IMR-90 (cell line): Measurements from ENCODE around the gene MDP1. TPM values are rescaled to one million over a fixed set of nuclear protein-coding genes. Genes with fewer than 3 reads are reported as not detected.

Source experiments
- ATAC-seq: fragments of 200-7000 bp; cut with Tn5 transposase; 2 replicates; pipeline ENCODE4 v1.9.1; 2020; ENCODE audit warnings: low read depth, mild to moderate bottlenecking, moderate library complexity
- BruUV-seq: library from RNA; stranded (reverse); fragments of 400-500 nt; replicated peaks from 2 replicates; lab custom pipeline; 2021; lab: Mats Ljungman, UMichigan
- CTCF ChIA-PET: fragments of 300-600 bp; formaldehyde crosslinking; extraction: SDS; loops from one replicate; lab custom pipeline; 2021; ENCODE audit warnings: antibody characterized with exemption; lab: Yijun Ruan, JAX
- POLR2A ChIA-PET: fragments of 300-600 bp; sonication (Branson Sonifier 250); formaldehyde crosslinking; loops from one replicate; lab custom pipeline; 2022; ENCODE audit warnings: antibody characterized with exemption; ENCODE audit not compliant: unreplicated experiment; lab: Charles Lee
- DNase-seq: peaks from one replicate; pipeline ENCODE4 v3.0.0; 2013
- H2AFZ ChIP-seq: replicated peaks from 2 replicates; pipeline ENCODE3; 2013; ENCODE audit warnings: low read length, mild to moderate bottlenecking; ENCODE audit not compliant: poor library complexity
- H2AK5ac ChIP-seq: 2 replicates; pipeline ENCODE4 v1.6.1; 2013; ENCODE audit warnings: low read depth, low read length, inconsistent platforms
- H2AK9ac ChIP-seq: replicated peaks from 2 replicates; pipeline ENCODE3; 2013; ENCODE audit warnings: mild to moderate bottlenecking, low read depth, low read length, moderate library complexity; ENCODE audit not compliant: poor library complexity
- H2BK120ac ChIP-seq: 2 replicates; pipeline ENCODE4 v1.6.1; 2013; ENCODE audit warnings: low read depth, low read length, inconsistent platforms
- H2BK15ac ChIP-seq: 3 replicates; pipeline ENCODE4 v1.6.1; 2013; ENCODE audit warnings: low read depth, low read length, inconsistent platforms
- H2BK20ac ChIP-seq: 2 replicates; pipeline ENCODE4 v1.6.1; 2013; ENCODE audit warnings: low read depth, mild to moderate bottlenecking, inconsistent platforms, low read length, moderate library complexity
- H2BK5ac ChIP-seq: 2 replicates; pipeline ENCODE4 v1.6.1; 2013; ENCODE audit warnings: mild to moderate bottlenecking, low read depth, low read length, inconsistent platforms; ENCODE audit not compliant: poor library complexity, severe bottlenecking
- H3K14ac ChIP-seq: replicated peaks from 2 replicates; pipeline ENCODE4 v1.6.1; 2013; ENCODE audit warnings: low read depth, low read length, inconsistent platforms
- H3K18ac ChIP-seq: 2 replicates; pipeline ENCODE4 v1.6.1; 2013; ENCODE audit warnings: low read depth, low read length, control low read depth
- H3K23ac ChIP-seq: 2 replicates; pipeline ENCODE4 v1.6.1; 2013; ENCODE audit warnings: low read depth, low read length, inconsistent platforms
- H3K27ac ChIP-seq: 2 replicates; pipeline ENCODE4 v1.5.1; 2013; ENCODE audit warnings: mild to moderate bottlenecking, control low read depth, low read length; ENCODE audit not compliant: insufficient read depth
- H3K27me3 ChIP-seq: 2 replicates; pipeline ENCODE4 v1.6.1; 2013; ENCODE audit warnings: low read length; ENCODE audit not compliant: control insufficient read depth, insufficient read depth
- H3K36me3 ChIP-seq: 2 replicates; pipeline ENCODE4 v1.6.1; 2013; ENCODE audit warnings: low read length, mixed read lengths; ENCODE audit not compliant: control insufficient read depth, insufficient read depth
- H3K4ac ChIP-seq: 2 replicates; pipeline ENCODE4 v1.6.1; 2013; ENCODE audit warnings: low read depth, low read length, inconsistent platforms
- H3K4me1 ChIP-seq: 2 replicates; pipeline ENCODE4 v1.6.1; 2013; ENCODE audit warnings: low read length, mixed read lengths; ENCODE audit not compliant: control insufficient read depth, insufficient read depth
- H3K4me2 ChIP-seq: 2 replicates; pipeline ENCODE4 v1.6.1; 2013; ENCODE audit warnings: low read depth, mild to moderate bottlenecking, control low read depth, low read length, moderate library complexity
- H3K4me3 ChIP-seq: 2 replicates; pipeline ENCODE4 v1.5.1; 2013; ENCODE audit warnings: low read depth, mild to moderate bottlenecking, control low read depth, low read length, moderate library complexity; ENCODE audit not compliant: insufficient read depth
- H3K56ac ChIP-seq: 2 replicates; pipeline ENCODE4 v1.6.1; 2013; ENCODE audit warnings: low read length, inconsistent platforms; ENCODE audit not compliant: insufficient read depth; ENCODE audit errors: extremely low read depth
- H3K79me1 ChIP-seq, 2 experiments: 2 replicates each; pipeline ENCODE4 v1.6.1; 2013; ENCODE audit warnings: low read length in 2 of 2, inconsistent platforms in 1 of 2, low read depth in 1 of 2
- H3K9ac ChIP-seq: 2 replicates; pipeline ENCODE4 v1.6.1; 2013; ENCODE audit warnings: low read depth, low read length, control low read depth
- H3K9me1 ChIP-seq: 2 replicates; pipeline ENCODE4 v1.6.1; 2013; ENCODE audit warnings: low read length, inconsistent platforms; ENCODE audit not compliant: insufficient read depth
- H3K9me3 ChIP-seq: 2 replicates; pipeline ENCODE4 v1.6.1; 2013; ENCODE audit warnings: low read length; ENCODE audit not compliant: control insufficient read depth, insufficient read depth
- H4K20me1 ChIP-seq: 2 replicates; pipeline ENCODE4 v1.6.1; 2013; ENCODE audit warnings: low read length, inconsistent platforms; ENCODE audit not compliant: insufficient read depth
- H4K5ac ChIP-seq: 2 replicates; pipeline ENCODE4 v1.6.1; 2013; ENCODE audit warnings: mild to moderate bottlenecking, low read depth, low read length, control low read depth
- H4K8ac ChIP-seq, 2 experiments: 2 replicates each; pipeline ENCODE4 v1.6.1; 2013; ENCODE audit warnings: low read depth in 2 of 2, low read length in 2 of 2, control low read depth in 1 of 2, inconsistent platforms in 1 of 2
- H4K91ac ChIP-seq: 2 replicates; pipeline ENCODE4 v1.6.1; 2013; ENCODE audit warnings: low read depth, low read length, inconsistent platforms; ENCODE audit not compliant: insufficient read depth
- BHLHE40 ChIP-seq: fragments of 150-350 bp; IDR thresholded peaks from 2 replicates; pipeline ENCODE4 v1.6.1; 2016; ENCODE audit warnings: mild to moderate bottlenecking, low read depth, low read length
- CTCF ChIP-seq: conservative IDR thresholded peaks from 2 replicates; pipeline ENCODE4 v1.5.1; 2012; ENCODE audit warnings: mild to moderate bottlenecking, low read depth, low read length, improper control_type of control experiment
- WGBS, 2 experiments: methylation state at CpG; one replicate each; pipeline versions ENCODE4 v1.1.5 to v1.1.7; 2013; ENCODE audit warnings: missing lambda C conversion rate in 2 of 2; ENCODE audit not compliant: insufficient read length in 1 of 2; ENCODE audit errors: extremely low coverage in 2 of 2; 5-methylcytosine and 5-hydroxymethylcytosine counted together
- dilution Hi-C: fragments of 300-500 bp; cut with HindIII; formaldehyde crosslinking; loops from one replicate; pipeline ENCODE4 v1.14.3; 2018; ENCODE audit warnings: low sequenced_read_pairs; ENCODE audit not compliant: unreplicated experiment
- in situ Hi-C: fragments of 300-500 bp; cut with MboI; formaldehyde crosslinking; loops from 3 replicates; pipeline ENCODE4 v1.14.3; 2019; ENCODE audit warnings: low sequenced_read_pairs, inconsistent platforms, mixed read lengths
- intact Hi-C: fragments of 100-400 bp; cut with micrococcal nuclease; formaldehyde crosslinking; loops from 2 replicates; pipeline ENCODE4 v1.10.0; 2022
- polyA plus RNA-seq, 3 experiments: library from polyadenylated mRNA; depleted of rRNA; stranded (reverse); fragments of >200 nt; gene quantifications; 2 replicates each; pipeline ENCODE4 v1.2.3, GENCODE V29; 2012; ENCODE audit warnings: low replicate concordance in 1 of 3
- total RNA-seq: library from RNA; depleted of rRNA; stranded (reverse); fragments of >200 nt; gene quantifications from 2 replicates; pipeline ENCODE4 v1.2.3, GENCODE V29; 2012

The MDP1 gene
- total and polyA plus RNA-seq, 2 of the 4 experiments (the other 2 are of a cell fraction) = 15.1 to 17.8 TPM

- H4K5ac ChIP-seq = peak overlapping the region; percentile 53; the same call in 1 of the 2 replicates
- WGBS, 2 experiments = 86% methylated on average over 1 of the region's 1 CpG; no CpG with 5 or more reads in 1 of the 2 experiments
- H2BK5ac ChIP-seq = peak overlapping the region; percentile 78
- H2AK5ac ChIP-seq = peak overlapping the region; percentile 83
- no peaks in the 10 kb centered on the region for H3K9me3 ChIP-seq
- no peak overlapping the region for H3K4me3 ChIP-seq
- ChIA-PET CTCF (interaction anchor here (0.6 to 2.5 kb wide), 4 partner anchors 9 to 822 kb away, joined by 3 to 10 read pairs (median 4); partner anchors contain the start of genes RABGGTA and TINF2), POLR2A (interaction anchor here (2.5 kb wide), 1 partner anchor 9 kb away, joined by 7 read pairs; the partner anchor contains the start of gene TINF2)
- H3K36me3 ChIP-seq = peaks cover 2% of the 10 kb centered on the region; the same call in 1 of the 2 replicates
- peak overlapping the region; percentile 61 for H3K14ac ChIP-seq
- in situ Hi-C loops (no loop called here), intact Hi-C loops (no loop called here), dilution Hi-C loops (no loop called here)
- H2BK20ac ChIP-seq = peak overlapping the region; percentile 81
- peak overlapping the region; percentile 50; the same call in 1 of the 2 replicates for H3K18ac ChIP-seq
- H2BK120ac ChIP-seq = peak overlapping the region; percentile 80
- TF ChIP-seq CTCF (0 out of 2 replicates have a peak, but pooled peaks have one; percentile 15), BHLHE40 (no peak)
- no TSS peak for BruUV-seq
- peak overlapping the region; percentile 72; the same call in 2 of the 3 replicates for H2BK15ac ChIP-seq
- peaks cover 25% of the 10 kb centered on the region for H3K9me1 ChIP-seq
- DNase-seq = peak; percentile 67
- peak overlapping the region; percentile 11 for H3K27ac ChIP-seq
- peak; percentile 84 for ATAC-seq
- H4K20me1 ChIP-seq = no peaks in the 10 kb centered on the region
- H3K4ac ChIP-seq = peak overlapping the region; percentile 82
- H3K56ac ChIP-seq = no peak overlapping the region
- peaks cover 13% of the 10 kb centered on the region for H3K4me1 ChIP-seq
- no peaks in the 10 kb centered on the region for H3K27me3 ChIP-seq
- peak overlapping the region; percentile 62 to 82; a peak in 3 of 4 replicates for H4K8ac ChIP-seq
- H2AK9ac ChIP-seq = peak overlapping the region; percentile 91
- H2AFZ ChIP-seq = peak overlapping the region; percentile 70
- peak overlapping the region; percentile 45; the same call in 1 of the 2 replicates for H3K23ac ChIP-seq
- H3K79me1 ChIP-seq = no peaks in the 10 kb centered on the region
- H4K91ac ChIP-seq = peak overlapping the region; percentile 85; the same call in 1 of the 2 replicates
- peak overlapping the region; percentile 7; the same call in 1 of the 2 replicates for H3K4me2 ChIP-seq
- H3K9ac ChIP-seq = no peak overlapping the region
These were observed 36.0 kb upstream of the MDP1 start for GRCh38 chr14:24251880-24252288.
